ENCODE measurements around the gene CMBL.
"Not testable (repeated sequence)": the region's sequence is repeated elsewhere in the genome, so short reads cannot be mapped to it uniquely, and the experiment has no call there.

Gene CMBL

GRCh38 chr5:10324518-10325370 lies 17.0 kb upstream of the CMBL start:
- TF ChIP-seq ZNF274 (IDR thresholded peaks at IDR 0.05; ENCODE audit: low read depth, low read length): no peak
- H3K4me3 ChIP-seq (ENCODE audit: low read length): no peak overlapping the region

GRCh38 chr5:10323588-10324488 lies 16.1 kb upstream of the CMBL start:
- TF ChIP-seq ZNF274 (IDR thresholded peaks at IDR 0.05; ENCODE audit: low read depth, low read length): no peak
- H3K4me3 ChIP-seq (ENCODE audit: low read length): no peak overlapping the region

- H3K4me3 ChIP-seq (ENCODE audit: low read length): no peak overlapping the region
- TF ChIP-seq ZNF274 (IDR thresholded peaks at IDR 0.05; ENCODE audit: low read depth, low read length): no peak
Observed at GRCh38 chr5:10321882-10322281, 14.2 kb upstream of the CMBL start.

- no peak for TF ChIP-seq ZNF274 (IDR thresholded peaks at IDR 0.05; ENCODE audit: low read depth, low read length)
- no peak overlapping the region for H3K4me3 ChIP-seq (ENCODE audit: low read length)
Observed at GRCh38 chr5:10320793-10321192, 13.1 kb upstream of the CMBL start.

GRCh38 chr5:10319202-10319851 lies 11.6 kb upstream of the CMBL start:
- no peak for TF ChIP-seq ZNF274 (IDR thresholded peaks at IDR 0.05; ENCODE audit: low read depth, low read length)
- H3K4me3 ChIP-seq (ENCODE audit: low read length): no peak overlapping the region

GRCh38 chr5:10317825-10318682 lies 10.4 kb upstream of the CMBL start:
- no peak for TF ChIP-seq ZNF274 (IDR thresholded peaks at IDR 0.05; ENCODE audit: low read depth, low read length)

GRCh38 chr5:10315824-10316509 lies 8.3 kb upstream of the CMBL start:
- TF ChIP-seq ZNF274 (IDR thresholded peaks at IDR 0.05; ENCODE audit: low read depth, low read length): no peak
- H3K4me3 ChIP-seq (ENCODE audit: low read length): no peak overlapping the region

More at GRCh38 chr5:10317825-10318682, 10.4 kb upstream of the CMBL start:
- no peak overlapping the region for H3K4me3 ChIP-seq (ENCODE audit: low read length)

- no peak for TF ChIP-seq ZNF274 (IDR thresholded peaks at IDR 0.05; ENCODE audit: low read depth, low read length)
Observed at GRCh38 chr5:10315201-10315600, 7.5 kb upstream of the CMBL start.

GRCh38 chr5:10311595-10312425 lies 4.1 kb upstream of the CMBL start:
- no peak overlapping the region for H3K4me3 ChIP-seq (ENCODE audit: low read length)
- no peak for TF ChIP-seq ZNF274 (IDR thresholded peaks at IDR 0.05; ENCODE audit: low read depth, low read length)

More at GRCh38 chr5:10315201-10315600, 7.5 kb upstream of the CMBL start:
- no peak overlapping the region for H3K4me3 ChIP-seq (ENCODE audit: low read length)

- H3K4me3 ChIP-seq (ENCODE audit: low read length): not testable (repeated sequence)
Observed at GRCh38 chr5:10310835-10311570, 3.3 kb upstream of the CMBL start.

- TF ChIP-seq ZNF274 (IDR thresholded peaks at IDR 0.05; ENCODE audit: low read depth, low read length): no peak
- H3K4me3 ChIP-seq (ENCODE audit: low read length): no peak overlapping the region
Observed at GRCh38 chr5:10310066-10310779, 2.5 kb upstream of the CMBL start.

All from GM08714 (cell line).